IPS-15b (cell line): ENCODE data around the gene DUS4L.

Experiments used
- H3K27me3 ChIP-seq: one replicate; pipeline ENCODE4 v1.6.1; 2013; ENCODE audit warnings: low read length; ENCODE audit not compliant: control insufficient read depth, insufficient read depth
- H3K36me3 ChIP-seq: one replicate; pipeline ENCODE4 v1.6.1; 2013; ENCODE audit warnings: low read length; ENCODE audit not compliant: control insufficient read depth, insufficient read depth
- H3K4me1 ChIP-seq: one replicate; pipeline ENCODE4 v1.6.1; 2013; ENCODE audit warnings: mild to moderate bottlenecking, low read length; ENCODE audit not compliant: control insufficient read depth, insufficient read depth
- H3K4me3 ChIP-seq: one replicate; pipeline ENCODE4 v1.5.1; 2013; ENCODE audit warnings: low read depth, low read length
- H3K9ac ChIP-seq: one replicate; pipeline ENCODE4 v1.6.1; 2013; ENCODE audit warnings: low read depth, mild to moderate bottlenecking, low read length
- H3K9me3 ChIP-seq: one replicate; pipeline ENCODE4 v1.6.1; 2013; ENCODE audit warnings: mild to moderate bottlenecking, low read length; ENCODE audit not compliant: control insufficient read depth, insufficient read depth

DUS4L gene

GRCh38 chr7:107599262-107599661 lies 35.5 kb downstream of the DUS4L start:
- Histone ChIP-seq H3K9me3 (no peaks in the 10 kb centered on the region), H3K27me3 (no peaks in the 10 kb centered on the region), H3K9ac (no peak overlapping the region), H3K36me3 (no peaks in the 10 kb centered on the region), H3K4me1 (no peaks in the 10 kb centered on the region), H3K4me3 (no peak overlapping the region)

GRCh38 chr7:107600816-107601215 lies 37.0 kb downstream of the DUS4L start:
- Histone ChIP-seq H3K4me1 (no peaks in the 10 kb centered on the region), H3K36me3 (no peaks in the 10 kb centered on the region), H3K4me3 (no peak overlapping the region), H3K9ac (no peak overlapping the region), H3K9me3 (no peaks in the 10 kb centered on the region), H3K27me3 (no peaks in the 10 kb centered on the region)

GRCh38 chr7:107605218-107605815 lies 41.5 kb downstream of the DUS4L start:
- Histone ChIP-seq H3K9ac (no peak overlapping the region), H3K9me3 (no peaks in the 10 kb centered on the region), H3K27me3 (no peaks in the 10 kb centered on the region), H3K4me1 (no peaks in the 10 kb centered on the region), H3K4me3 (no peak overlapping the region), H3K36me3 (no peaks in the 10 kb centered on the region)

GRCh38 chr7:107606303-107606702 lies 42.5 kb downstream of the DUS4L start:
- Histone ChIP-seq H3K9ac (no peak overlapping the region), H3K9me3 (no peaks in the 10 kb centered on the region), H3K36me3 (no peaks in the 10 kb centered on the region), H3K27me3 (no peaks in the 10 kb centered on the region), H3K4me3 (no peak overlapping the region), H3K4me1 (no peaks in the 10 kb centered on the region)

GRCh38 chr7:107609811-107610261 lies 46.1 kb downstream of the DUS4L start:
- Histone ChIP-seq H3K9me3 (no peaks in the 10 kb centered on the region), H3K36me3 (no peaks in the 10 kb centered on the region), H3K9ac (no peak overlapping the region), H3K4me3 (no peak overlapping the region), H3K4me1 (no peaks in the 10 kb centered on the region), H3K27me3 (no peaks in the 10 kb centered on the region)

- H3K4me3 ChIP-seq, result no peak overlapping the region
- no peak overlapping the region for H3K9ac ChIP-seq
- H3K36me3 ChIP-seq, result no peaks in the 10 kb centered on the region
- H3K27me3 ChIP-seq, result no peaks in the 10 kb centered on the region
- no peaks in the 10 kb centered on the region for H3K9me3 ChIP-seq
- no peaks in the 10 kb centered on the region for H3K4me1 ChIP-seq
Measured at GRCh38 chr7:107610323-107610722, 46.6 kb downstream of the DUS4L start.

GRCh38 chr7:107613439-107613838 lies 49.7 kb downstream of the DUS4L start:
- Histone ChIP-seq H3K4me3 (no peak overlapping the region), H3K36me3 (no peaks in the 10 kb centered on the region)

GRCh38 chr7:107613948-107614347 lies 50.2 kb downstream of the DUS4L start:
- Histone ChIP-seq H3K9me3 (no peaks in the 10 kb centered on the region), H3K4me1 (no peaks in the 10 kb centered on the region)

More at GRCh38 chr7:107613439-107613838, 49.7 kb downstream of the DUS4L start:
- no peaks in the 10 kb centered on the region for H3K27me3 ChIP-seq
- no peak overlapping the region for H3K9ac ChIP-seq
- H3K9me3 ChIP-seq, result no peaks in the 10 kb centered on the region
- H3K4me1 ChIP-seq, result no peaks in the 10 kb centered on the region

GRCh38 chr7:107614425-107614824 lies 50.7 kb downstream of the DUS4L start:
- Histone ChIP-seq H3K36me3 (no peaks in the 10 kb centered on the region), H3K27me3 (no peaks in the 10 kb centered on the region), H3K9me3 (no peaks in the 10 kb centered on the region), H3K4me1 (no peaks in the 10 kb centered on the region), H3K9ac (no peak overlapping the region), H3K4me3 (no peak overlapping the region)

More at GRCh38 chr7:107613948-107614347, 50.2 kb downstream of the DUS4L start:
- Histone ChIP-seq H3K27me3 (no peaks in the 10 kb centered on the region), H3K9ac (no peak overlapping the region), H3K4me3 (no peak overlapping the region), H3K36me3 (no peaks in the 10 kb centered on the region)

GRCh38 chr7:107615910-107616680 lies 52.3 kb downstream of the DUS4L start:
- Histone ChIP-seq H3K9me3 (no peaks in the 10 kb centered on the region), H3K9ac (no peak overlapping the region), H3K4me3 (no peak overlapping the region), H3K36me3 (no peaks in the 10 kb centered on the region), H3K27me3 (no peaks in the 10 kb centered on the region), H3K4me1 (no peaks in the 10 kb centered on the region)

GRCh38 chr7:107622429-107622828 lies 58.7 kb downstream of the DUS4L start:
- H3K36me3 ChIP-seq, result no peaks in the 10 kb centered on the region
- no peak overlapping the region for H3K9ac ChIP-seq
- H3K4me1 ChIP-seq, result no peaks in the 10 kb centered on the region
- H3K9me3 ChIP-seq, result no peaks in the 10 kb centered on the region
- no peaks in the 10 kb centered on the region for H3K27me3 ChIP-seq
- H3K4me3 ChIP-seq, result no peak overlapping the region

GRCh38 chr7:107622894-107623293 lies 59.1 kb downstream of the DUS4L start:
- no peaks in the 10 kb centered on the region for H3K27me3 ChIP-seq
- no peak overlapping the region for H3K9ac ChIP-seq
- no peaks in the 10 kb centered on the region for H3K36me3 ChIP-seq
- H3K9me3 ChIP-seq, result no peaks in the 10 kb centered on the region
- H3K4me3 ChIP-seq, result no peak overlapping the region
- H3K4me1 ChIP-seq, result no peaks in the 10 kb centered on the region
